Erythroblast (primary cell): ENCODE measurements around the gene ADCY7.

ENCODE experiments used
- DNase-seq, 2 experiments: peaks; one replicate each; lab custom pipeline; 2025; lab: John Stamatoyannopoulos, UW
- GATA1 ChIP-seq: IDR thresholded peaks from 2 replicates; pipeline ENCODE4 v1.6.1; 2011; ENCODE audit warnings: low read depth, mild to moderate bottlenecking, control low read depth, low read length, moderate library complexity
- POLR2A ChIP-seq: IDR thresholded peaks from 2 replicates; pipeline ENCODE4 v1.6.1; 2011; ENCODE audit warnings: mild to moderate bottlenecking, low read length

Gene ADCY7

GRCh38 chr16:50289950-50290764 is 23.8 kb downstream of the ADCY7 start:
- TF ChIP-seq POLR2A, result no peak
- no peak for TF ChIP-seq GATA1
- DNase-seq, result no peak

GRCh38 chr16:50290856-50291255 is 24.5 kb downstream of the ADCY7 start:
- DNase-seq, result no peak
- TF ChIP-seq POLR2A, result no peak
- no peak for TF ChIP-seq GATA1

GRCh38 chr16:50291719-50292565 is 25.6 kb downstream of the ADCY7 start:
- TF ChIP-seq POLR2A, result no peak
- TF ChIP-seq GATA1, result no peak
- DNase-seq, result no peak

- no peak for TF ChIP-seq GATA1
- TF ChIP-seq POLR2A, result no peak
Observed at GRCh38 chr16:50292566-50292948, 26.2 kb downstream of the ADCY7 start.

GRCh38 chr16:50293041-50293783 is 26.9 kb downstream of the ADCY7 start:
- no peak for DNase-seq
- TF ChIP-seq GATA1 (no peak), POLR2A (no peak)

More at GRCh38 chr16:50292566-50292948, 26.2 kb downstream of the ADCY7 start:
- no peak for DNase-seq

GRCh38 chr16:50293994-50294855 is 27.9 kb downstream of the ADCY7 start:
- DNase-seq, result no peak
- TF ChIP-seq GATA1, result no peak

- no peak for TF ChIP-seq POLR2A
- no peak for TF ChIP-seq GATA1
- DNase-seq, result no peak
Observed at GRCh38 chr16:50294955-50295354, 28.6 kb downstream of the ADCY7 start.

- DNase-seq, result no peak
- TF ChIP-seq GATA1 (no peak), POLR2A (no peak)
Observed at GRCh38 chr16:50295541-50296132, 29.3 kb downstream of the ADCY7 start.

GRCh38 chr16:50296807-50297206 is 30.5 kb downstream of the ADCY7 start:
- no peak for TF ChIP-seq POLR2A
- TF ChIP-seq GATA1, result no peak
- DNase-seq, result no peak

- TF ChIP-seq GATA1, result no peak
- no peak for TF ChIP-seq POLR2A
- DNase-seq, result no peak
Observed at GRCh38 chr16:50297301-50298074, 31.1 kb downstream of the ADCY7 start.

GRCh38 chr16:50298075-50298460 is 31.7 kb downstream of the ADCY7 start:
- no peak for TF ChIP-seq GATA1
- TF ChIP-seq POLR2A, result no peak
- no peak for DNase-seq

- no peak for DNase-seq
- TF ChIP-seq POLR2A, result no peak
Observed at GRCh38 chr16:50298591-50299507, 32.5 kb downstream of the ADCY7 start.
